ENCODE results near the gene ASB1.

- TF ChIP-seq CTCF (IDR thresholded peaks at IDR 0.05) = no peak
- TF ChIP-seq POLR2A (IDR thresholded peaks at IDR 0.05) = no peak
- no peak for TF ChIP-seq POLR2AphosphoS5 (IDR thresholded peaks at IDR 0.05)
These were observed 19.2 kb upstream of the ASB1 start for GRCh38 chr2:238407566-238407965.
